WERI-Rb-1 (cell line): Measurements from ENCODE around the gene MLX.
"Not testable (repeated sequence)": the region's sequence is repeated elsewhere in the genome, so short reads cannot be mapped to it uniquely, and the experiment has no call there.

Source experiments
- DNase-seq: peaks from one replicate; pipeline ENCODE4 v3.0.0-alpha.2; 2020
- H3K27ac ChIP-seq: fragments of 250-450 bp; sonication (Bioruptor Pico); 2 replicates; pipeline ENCODE4 v1.5.1; 2020; ENCODE audit warnings: mild to moderate bottlenecking, moderate library complexity
- H3K27me3 ChIP-seq: fragments of 250-450 bp; sonication (Bioruptor Pico); 2 replicates; pipeline ENCODE4 v1.5.1; 2021; ENCODE audit warnings: mild to moderate bottlenecking, low read depth, moderate library complexity; ENCODE audit not compliant: insufficient read depth, severe bottlenecking
- H3K36me3 ChIP-seq: fragments of 250-450 bp; sonication (Bioruptor Pico); 2 replicates; pipeline ENCODE4 v1.5.1; 2020; ENCODE audit warnings: mild to moderate bottlenecking, moderate library complexity
- H3K4me3 ChIP-seq: 2 replicates; pipeline ENCODE4 v1.5.1; 2011; ENCODE audit warnings: low read depth, mild to moderate bottlenecking, control low read depth, low read length
- H3K9me3 ChIP-seq: fragments of 250-450 bp; sonication (Bioruptor Pico); 2 replicates; pipeline ENCODE4 v1.5.1; 2021; ENCODE audit warnings: mild to moderate bottlenecking, moderate library complexity; ENCODE audit not compliant: severe bottlenecking
- CTCF ChIP-seq: IDR thresholded peaks from 2 replicates; pipeline ENCODE4 v1.5.1; 2011; ENCODE audit warnings: low read depth, mild to moderate bottlenecking, control low read depth, inconsistent platforms, low read length

Gene MLX

DNA sequence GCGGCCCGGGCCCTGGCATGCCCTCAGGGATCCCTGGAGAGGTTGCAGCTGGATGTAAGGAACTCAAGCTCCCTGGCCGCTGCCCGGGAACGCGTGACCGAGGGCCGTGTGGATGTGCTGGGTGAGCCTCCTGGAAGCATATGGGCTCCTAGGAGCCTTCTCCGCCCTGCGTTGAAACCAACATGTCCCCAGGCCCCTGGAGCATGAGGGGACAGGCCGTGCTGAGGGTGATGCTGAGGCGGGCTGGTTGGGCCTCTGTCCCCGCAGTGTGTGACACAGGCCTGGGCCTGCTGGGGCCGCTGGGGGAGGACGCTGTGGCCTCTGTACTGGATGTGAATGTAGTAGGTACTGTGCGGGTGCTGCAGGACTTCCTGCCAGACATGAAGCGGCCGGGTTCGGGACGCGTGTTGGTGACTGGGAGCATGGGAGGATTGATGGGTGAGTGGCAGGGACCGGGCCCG is 19.9 kb upstream of the MLX start:
- no peak for TF ChIP-seq CTCF
- H3K27me3 ChIP-seq = no peaks in the 10 kb centered on the region
- no peaks in the 10 kb centered on the region for H3K9me3 ChIP-seq
- peaks cover 37% of the 10 kb centered on the region for H3K36me3 ChIP-seq
- no peak overlapping the region for H3K27ac ChIP-seq
- DNase-seq = no peak
- no peak overlapping the region for H3K4me3 ChIP-seq

DNA sequence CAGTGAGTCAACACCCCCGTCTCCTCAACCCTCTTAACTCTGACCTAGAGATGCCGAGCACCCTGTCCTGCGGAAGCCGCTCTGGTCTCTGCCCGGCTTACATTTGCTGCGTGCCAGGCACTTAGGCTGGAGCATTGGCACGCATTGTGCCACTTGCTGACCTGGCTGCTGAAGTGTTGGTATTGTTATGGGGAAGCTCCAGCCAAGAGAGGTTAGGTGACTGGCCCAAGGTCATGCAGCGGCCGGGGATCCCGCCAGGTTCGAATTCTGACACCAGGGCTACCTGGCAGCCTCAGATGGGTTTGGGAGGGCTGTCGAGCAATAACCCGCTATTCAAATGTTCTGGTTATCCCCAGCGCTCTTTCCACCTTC is 19.2 kb upstream of the MLX start:
- no peak overlapping the region for H3K27ac ChIP-seq

DNA sequence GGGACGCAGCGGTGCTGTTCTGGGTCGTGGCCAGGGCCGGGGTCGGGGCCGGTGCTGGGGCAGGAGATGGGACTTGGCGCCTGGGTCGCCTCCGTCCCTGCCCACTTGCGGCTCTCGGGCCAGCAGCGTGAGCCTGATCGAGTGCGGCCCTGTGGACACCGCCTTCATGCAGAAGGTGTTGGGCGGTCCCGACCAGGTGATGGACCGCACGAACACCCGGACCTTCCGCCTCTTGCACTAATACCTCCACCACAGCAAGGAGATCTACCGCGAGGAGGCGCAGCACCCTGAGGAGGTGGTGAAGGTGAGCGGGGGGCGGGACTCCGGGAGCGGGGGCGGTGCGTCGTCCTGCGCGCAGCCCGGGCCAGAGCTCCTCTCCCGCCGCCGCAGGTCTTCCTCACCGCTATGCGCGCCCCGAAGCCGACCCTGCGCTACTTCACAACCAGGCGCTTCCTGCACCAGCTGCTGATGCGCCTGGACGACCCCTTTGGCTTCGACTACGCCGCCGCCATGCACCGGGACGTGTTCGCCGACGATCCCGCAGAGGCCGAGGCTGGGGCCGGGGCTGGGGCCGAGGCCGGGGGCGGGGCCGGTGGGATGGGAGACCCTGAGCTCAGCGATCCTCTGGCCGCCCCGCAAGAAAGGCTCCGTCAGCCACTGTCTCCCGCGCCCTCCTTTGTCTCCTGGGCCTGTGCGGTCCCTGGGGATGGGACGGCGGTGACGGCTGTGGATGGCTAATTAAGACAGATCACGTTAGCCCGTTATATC is 18.6 kb upstream of the MLX start:
- Histone ChIP-seq H3K9me3 (no peaks in the 10 kb centered on the region), H3K36me3 (peaks cover 27% of the 10 kb centered on the region), H3K27ac (no peak overlapping the region), H3K27me3 (no peaks in the 10 kb centered on the region), H3K4me3 (no peak overlapping the region)
- DNase-seq = no peak
- TF ChIP-seq CTCF = no peak

More for the DNA sequence above, 19.2 kb upstream of the MLX start:
- peaks cover 31% of the 10 kb centered on the region for H3K36me3 ChIP-seq
- H3K4me3 ChIP-seq = no peak overlapping the region
- no peak for TF ChIP-seq CTCF
- DNase-seq = no peak
- H3K27me3 ChIP-seq = no peaks in the 10 kb centered on the region
- no peaks in the 10 kb centered on the region for H3K9me3 ChIP-seq

DNA sequence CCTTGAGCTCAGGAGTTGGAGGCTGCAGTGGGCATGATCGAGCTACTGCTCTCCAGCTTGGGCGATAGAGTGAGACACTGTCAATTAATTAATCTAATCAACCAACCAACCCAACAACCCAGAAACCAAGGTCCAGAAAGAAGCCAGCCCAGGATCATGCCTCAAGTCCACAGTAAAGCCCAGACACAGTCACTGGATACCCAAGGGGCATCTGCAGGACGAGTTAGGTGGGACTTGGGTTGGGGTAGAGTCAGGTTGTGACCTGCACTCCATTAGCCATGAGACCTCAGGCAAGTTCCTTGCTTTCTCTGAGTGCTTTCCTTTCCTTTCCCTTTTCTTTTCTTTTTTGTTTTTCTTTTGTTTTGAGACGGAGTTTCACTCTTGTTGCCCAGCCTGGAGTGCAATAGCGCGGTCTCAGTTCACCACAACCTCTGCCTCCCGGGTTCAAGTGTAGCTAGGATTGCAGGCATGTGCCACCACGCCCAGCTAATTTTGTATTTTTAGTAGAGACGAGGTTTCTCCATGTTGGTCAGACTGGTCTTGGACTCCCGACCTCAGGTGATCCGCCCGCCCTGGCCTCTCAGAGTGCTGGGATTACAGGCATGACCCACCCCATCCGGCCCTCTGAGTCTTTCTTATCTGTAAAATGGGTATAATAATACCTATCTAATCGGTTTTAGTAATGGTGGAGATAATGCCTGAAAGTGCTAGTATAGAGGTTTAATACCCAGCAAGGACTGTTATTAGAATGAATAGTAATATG is 17.7 kb upstream of the MLX start:
- Histone ChIP-seq H3K4me3 (no peak overlapping the region), H3K36me3 (peaks cover 25% of the 10 kb centered on the region), H3K9me3 (no peaks in the 10 kb centered on the region), H3K27ac (no peak overlapping the region), H3K27me3 (no peaks in the 10 kb centered on the region)
- no peak for DNase-seq
- TF ChIP-seq CTCF = no peak

GRCh38 chr17:42552736-42553135 is 14.2 kb upstream of the MLX start, which contains the start of gene HSD17B1:
Gene HSD17B1, plus strand, starts transcription at chr17:42552923. Its CDS starts 11 bp downstream, at chr17:42552934.
- not testable (repeated sequence) for H3K9me3 ChIP-seq, H3K27me3 ChIP-seq, H3K4me3 ChIP-seq, DNase-seq
- Histone ChIP-seq H3K27ac (0 out of 2 replicates have a peak within 1 kb of the TSS, but pooled peaks have one; percentile 7), H3K36me3 (peaks cover 14% of the 10 kb centered on the region)

GRCh38 chr17:42553161-42553818 is 13.6 kb upstream of the MLX start:
- TF ChIP-seq CTCF = no peak
- H3K27me3 ChIP-seq = no peaks in the 10 kb centered on the region
- H3K9me3 ChIP-seq = no peaks in the 10 kb centered on the region
- no peak for DNase-seq
- peaks cover 14% of the 10 kb centered on the region for H3K36me3 ChIP-seq
- H3K27ac ChIP-seq = no peak overlapping the region
- no peak overlapping the region for H3K4me3 ChIP-seq
